HL-60 (cell line): ENCODE results near the gene ELP2.
"Not testable (repeated sequence)": the region's sequence is repeated elsewhere in the genome, so short reads cannot be mapped to it uniquely, and the experiment has no call there.

Source experiments
- CTCF ChIP-seq: IDR thresholded peaks from one replicate; pipeline ENCODE4 v1.5.1; 2011; ENCODE audit warnings: low read length, control low read depth, inconsistent platforms; ENCODE audit not compliant: insufficient read depth
- REST ChIP-seq: IDR thresholded peaks from 2 replicates; pipeline ENCODE4 v1.6.1; 2012; ENCODE audit warnings: low read depth; ENCODE audit not compliant: insufficient replicate concordance

- TF ChIP-seq CTCF, REST: not testable (repeated sequence)
Observed at GRCh38 chr18:36168296-36168695, 38.6 kb downstream of the ELP2 start.
